ENCODE data around the gene PPP2R5A. TPM values are rescaled to one million over a fixed set of nuclear protein-coding genes. Genes with fewer than 3 reads are reported as not detected.
"Not testable (repeated sequence)": the region's sequence is repeated elsewhere in the genome, so short reads cannot be mapped to it uniquely, and the experiment has no call there.

Gene PPP2R5A
- total RNA-seq, 1 donor from 2014 or later: 51.2 TPM

DNA sequence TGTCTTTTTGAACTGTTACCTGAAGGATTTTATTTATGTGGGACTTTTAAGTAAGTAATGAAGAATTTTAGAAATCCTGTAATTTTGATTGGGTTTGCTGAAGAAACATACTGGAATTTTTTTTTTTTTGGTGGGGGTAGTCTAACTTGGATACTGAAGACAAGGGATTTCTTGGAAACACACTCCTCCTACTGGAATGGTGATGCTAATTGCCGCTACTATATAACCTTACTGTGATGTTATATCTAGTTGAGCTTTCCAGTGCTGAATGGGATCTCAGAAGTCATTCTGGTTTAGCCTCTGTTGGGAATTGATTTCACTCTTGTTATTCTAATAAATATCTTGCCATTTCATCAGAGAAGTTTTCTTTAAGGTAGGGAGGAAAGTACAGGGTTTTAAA lies 8.4 kb downstream of the PPP2R5A start:
- intact Hi-C loops (cut with micrococcal nuclease): no loop called here

- intact Hi-C loops (cut with micrococcal nuclease): no loop called here
Measured at GRCh38 chr1:212294983-212295382, 9.8 kb downstream of the PPP2R5A start.

DNA sequence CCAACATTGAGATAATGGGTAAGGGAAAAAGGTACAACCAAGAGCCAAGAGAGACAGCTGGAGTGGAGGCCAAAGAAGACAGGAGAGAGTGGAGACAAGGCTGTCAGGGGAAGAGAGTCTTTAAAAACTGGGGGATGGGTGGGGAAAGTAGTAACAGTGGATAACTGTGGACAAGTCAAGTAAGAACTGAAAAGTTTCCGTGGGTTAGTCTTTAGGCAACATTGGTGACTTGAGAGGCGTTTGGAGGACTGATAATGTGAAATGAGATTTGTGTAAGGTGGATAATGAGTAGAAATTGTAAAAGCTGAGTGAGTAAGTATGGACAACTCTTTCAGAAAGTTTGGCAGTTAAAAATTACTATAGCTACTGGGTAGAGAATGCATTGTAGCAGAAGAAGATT lies 10.4 kb downstream of the PPP2R5A start:
- intact Hi-C loops (cut with micrococcal nuclease): no loop called here

DNA sequence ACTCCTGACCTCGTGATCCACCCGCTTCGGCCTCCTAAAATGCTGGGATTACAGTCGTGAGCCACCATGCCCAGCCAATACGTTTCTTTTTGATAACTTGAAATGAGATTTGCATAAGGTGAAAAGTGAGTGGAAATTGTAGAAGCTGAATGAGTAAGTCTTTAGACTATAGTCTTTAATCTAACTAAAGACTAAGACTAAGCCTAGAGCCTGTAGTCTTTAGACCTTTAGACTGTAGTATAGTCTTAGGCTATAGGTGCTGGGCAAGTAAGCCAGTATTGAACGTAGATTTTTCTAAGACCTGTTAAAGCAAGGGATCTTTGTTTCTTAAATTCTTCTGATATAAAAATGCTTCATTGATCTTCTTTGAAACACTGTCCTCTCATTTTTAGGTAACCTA lies 12.1 kb downstream of the PPP2R5A start:
- intact Hi-C loops (cut with micrococcal nuclease): no loop called here

- intact Hi-C loops (cut with micrococcal nuclease): no loop called here
Measured at GRCh38 chr1:212301580-212301979, 16.4 kb downstream of the PPP2R5A start.

DNA sequence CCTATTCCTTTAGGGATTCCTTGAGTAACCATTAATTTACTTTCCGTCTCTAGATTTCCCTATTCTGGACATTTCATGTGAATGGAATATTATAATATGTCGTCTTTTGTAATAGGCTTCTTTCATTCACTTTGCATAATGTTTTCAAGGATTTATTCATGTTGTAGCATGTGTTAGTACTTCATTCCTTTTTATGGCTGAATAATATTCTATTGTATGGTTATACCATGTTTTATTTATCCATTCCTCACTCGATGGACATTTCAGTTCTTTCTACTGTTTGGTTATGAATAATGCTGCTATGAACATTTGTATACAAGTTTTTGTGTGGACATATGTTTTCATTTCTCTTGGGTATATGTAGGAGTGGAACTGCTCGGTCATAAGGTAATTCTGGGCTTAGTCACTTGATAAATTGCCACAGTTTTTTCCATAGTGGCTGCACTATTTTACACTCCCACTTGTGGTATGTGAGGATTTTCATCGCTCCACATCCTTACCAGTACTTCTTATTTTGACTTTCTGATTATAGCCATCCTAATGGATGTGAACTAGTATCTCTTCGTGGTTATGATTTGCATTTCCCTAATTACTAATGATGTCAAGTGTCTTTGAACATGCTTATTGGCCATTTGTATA lies 17.7 kb downstream of the PPP2R5A start:
- intact Hi-C loops (cut with micrococcal nuclease): no loop called here

DNA sequence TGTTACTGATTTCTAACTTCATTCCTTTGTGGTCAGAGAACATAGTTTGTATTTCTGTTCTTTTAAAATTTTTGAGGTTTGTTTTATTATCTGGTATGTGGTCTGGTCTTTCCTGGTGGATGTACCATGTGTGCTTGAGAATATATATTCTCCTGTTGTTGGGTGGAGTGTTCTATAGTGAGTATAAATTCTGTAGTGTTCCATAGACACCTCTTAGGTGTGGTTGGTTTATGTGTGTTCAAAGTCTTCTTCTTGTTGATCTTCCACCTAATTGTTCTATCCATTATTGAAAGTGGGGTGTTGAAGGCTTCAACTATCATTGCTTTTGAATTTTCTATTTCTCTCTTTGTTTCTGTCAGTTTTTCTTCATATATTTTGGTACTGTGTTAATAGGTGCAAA lies 20.1 kb downstream of the PPP2R5A start:
- intact Hi-C loops (cut with micrococcal nuclease): no loop called here

DNA sequence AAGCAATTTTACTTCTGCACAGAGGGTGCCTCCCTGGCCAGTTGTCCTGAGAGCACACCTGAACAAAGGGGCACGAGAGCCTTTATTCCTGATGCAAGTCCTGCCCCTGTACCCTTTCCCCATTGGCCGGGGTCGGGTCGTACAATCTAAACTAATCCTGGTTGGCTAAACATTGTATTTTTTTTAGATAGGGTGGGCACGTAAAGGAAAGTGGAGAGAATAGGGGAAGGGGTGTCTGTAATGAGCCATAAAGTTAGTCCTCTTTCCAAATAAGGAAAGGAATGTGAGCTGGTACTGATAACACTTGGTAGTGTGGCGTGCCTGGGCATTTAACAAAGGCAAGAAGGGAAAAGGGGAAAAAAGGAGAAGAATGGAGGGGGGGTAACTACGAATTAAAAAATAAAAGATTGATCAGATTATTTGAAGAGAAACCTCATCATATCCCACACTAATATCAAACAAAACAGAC lies 20.8 kb downstream of the PPP2R5A start:
- intact Hi-C loops (cut with micrococcal nuclease): not testable (repeated sequence)

DNA sequence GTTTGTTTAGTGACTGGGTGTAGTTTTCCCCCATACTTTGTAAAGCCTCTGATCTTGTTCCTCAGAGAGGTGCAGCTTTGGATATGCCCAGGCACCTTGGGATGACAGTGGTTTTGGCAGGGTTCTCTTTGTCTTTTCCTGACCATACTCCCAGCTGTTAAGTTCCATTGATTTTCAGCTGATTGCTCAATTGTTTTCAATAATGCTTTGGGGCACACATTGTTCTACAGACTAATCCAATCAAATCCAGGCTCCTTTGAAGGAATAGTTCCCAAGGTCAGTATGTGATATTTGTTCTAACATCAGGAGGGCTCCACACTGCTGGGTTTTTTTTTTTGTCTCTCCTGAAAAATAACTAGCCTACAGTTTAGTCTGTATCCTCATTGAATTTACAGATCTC lies 24.8 kb downstream of the PPP2R5A start:
- intact Hi-C loops (cut with micrococcal nuclease): no loop called here

GRCh38 chr1:212310383-212310782 lies 25.2 kb downstream of the PPP2R5A start:
- intact Hi-C loops (cut with micrococcal nuclease): no loop called here

GRCh38 chr1:212311836-212312497 lies 26.8 kb downstream of the PPP2R5A start:
- intact Hi-C loops (cut with micrococcal nuclease): no loop called here

DNA sequence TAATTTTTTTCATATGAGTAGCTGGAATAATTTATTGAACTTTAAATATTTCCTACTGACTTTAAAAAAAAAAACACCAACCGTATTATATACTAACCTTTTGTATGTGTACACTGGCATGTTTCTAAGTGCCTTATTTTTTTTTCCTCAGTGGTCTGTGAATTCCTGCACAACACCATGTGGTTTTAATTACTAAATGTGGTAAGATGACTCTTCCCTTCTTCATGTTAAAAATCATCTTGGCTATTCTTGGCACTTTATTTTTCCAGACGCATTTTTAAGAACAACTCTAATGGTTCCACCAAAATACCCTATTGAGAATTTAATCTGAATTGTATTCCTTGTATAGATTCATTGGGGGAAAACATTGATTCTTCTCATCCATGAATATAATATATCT lies 28.4 kb downstream of the PPP2R5A start:
- intact Hi-C loops (cut with micrococcal nuclease): no loop called here

DNA sequence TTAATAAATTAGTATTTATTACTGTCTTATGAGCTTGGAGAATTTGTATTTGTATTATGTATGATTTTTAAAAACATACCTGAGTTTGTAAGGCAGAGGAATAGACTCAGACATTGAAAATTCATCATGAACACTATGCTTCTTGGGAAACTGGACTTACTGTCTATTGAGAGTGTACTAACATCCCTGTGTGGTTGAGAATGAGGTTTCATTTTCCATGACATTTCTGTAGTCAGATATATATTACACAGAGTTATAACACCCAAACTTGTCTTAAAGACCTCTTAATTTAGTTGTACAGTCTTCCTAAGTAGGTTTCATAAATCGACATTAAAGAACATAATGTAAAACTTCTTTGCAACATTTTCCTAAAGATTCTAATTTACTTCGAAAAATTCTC lies 30.0 kb downstream of the PPP2R5A start:
- intact Hi-C loops (cut with micrococcal nuclease): loop anchor here (5.0 kb wide), 1 partner anchor 47 kb away; no protein-coding TSS in a partner anchor

GRCh38 chr1:212315907-212316306 lies 30.7 kb downstream of the PPP2R5A start:
- intact Hi-C loops (cut with micrococcal nuclease): loop anchor here (1.0 to 5.0 kb wide), 2 partner anchors 46 to 246 kb away; no protein-coding TSS in a partner anchor

- intact Hi-C loops (cut with micrococcal nuclease): loop anchor here (5.0 kb wide), 1 partner anchor 44 kb away; no protein-coding TSS in a partner anchor
Measured at GRCh38 chr1:212317916-212318315, 32.7 kb downstream of the PPP2R5A start.

DNA sequence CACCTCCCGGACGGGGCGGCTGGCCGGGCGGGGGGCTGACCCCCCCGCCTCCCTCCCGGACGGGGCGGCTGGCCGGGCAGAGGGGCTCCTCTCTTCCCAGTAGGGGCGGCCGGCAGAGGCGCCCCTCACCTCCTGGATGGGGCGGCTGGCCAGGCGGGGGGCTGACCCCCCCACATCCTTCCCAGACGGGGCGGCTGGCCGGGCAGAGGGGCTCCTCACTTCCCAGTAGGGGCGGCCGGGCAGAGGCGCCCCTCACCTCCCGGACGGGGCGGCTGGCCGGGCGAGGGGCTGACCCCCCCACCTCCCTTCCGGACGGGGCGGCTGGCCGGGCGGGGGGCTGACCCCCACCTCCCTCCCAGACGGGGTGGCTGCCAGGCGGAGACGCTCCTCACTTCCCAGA lies 35.8 kb downstream of the PPP2R5A start:
- intact Hi-C loops (cut with micrococcal nuclease): not testable (repeated sequence)

GRCh38 chr1:212323066-212323465 lies 37.9 kb downstream of the PPP2R5A start:
- intact Hi-C loops (cut with micrococcal nuclease): no loop called here

- intact Hi-C loops (cut with micrococcal nuclease): no loop called here
Measured at GRCh38 chr1:212326541-212326940, 41.3 kb downstream of the PPP2R5A start.

DNA sequence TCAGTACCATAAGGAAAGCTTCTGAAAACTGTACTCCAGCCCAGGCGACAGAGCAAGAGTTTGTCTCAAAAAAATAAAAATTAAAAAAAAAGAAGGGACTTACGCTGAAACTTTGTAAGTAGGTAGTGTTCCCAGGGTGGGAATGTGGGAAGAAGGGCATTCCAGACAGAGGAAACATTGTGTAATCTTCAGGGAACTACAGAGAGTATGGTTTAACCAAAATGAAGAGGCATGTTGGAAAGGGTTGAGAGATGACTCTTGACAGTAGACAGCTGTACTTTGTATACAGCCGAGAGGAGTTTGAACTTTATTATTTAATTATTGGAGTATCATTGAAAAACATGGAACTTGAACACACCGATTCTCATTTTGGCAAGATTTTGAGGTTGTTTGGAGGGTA lies 43.0 kb downstream of the PPP2R5A start:
- intact Hi-C loops (cut with micrococcal nuclease): no loop called here

DNA sequence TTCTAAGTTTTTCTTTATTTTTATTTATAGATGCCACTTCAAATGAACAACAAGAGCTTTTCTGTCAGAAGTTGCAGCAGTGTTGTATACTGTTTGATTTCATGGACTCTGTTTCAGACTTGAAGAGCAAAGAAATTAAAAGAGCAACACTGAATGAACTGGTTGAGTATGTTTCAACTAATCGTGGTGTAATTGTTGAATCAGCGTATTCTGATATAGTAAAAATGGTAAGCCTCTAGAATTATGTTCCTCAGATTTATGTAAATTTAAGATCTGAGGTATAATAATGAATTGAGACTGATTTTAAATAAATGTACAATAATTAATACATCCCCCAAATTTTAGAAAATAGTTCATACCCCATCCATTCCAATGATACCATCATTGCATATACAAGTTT lies 43.9 kb downstream of the PPP2R5A start:
- intact Hi-C loops (cut with micrococcal nuclease): no loop called here

DNA sequence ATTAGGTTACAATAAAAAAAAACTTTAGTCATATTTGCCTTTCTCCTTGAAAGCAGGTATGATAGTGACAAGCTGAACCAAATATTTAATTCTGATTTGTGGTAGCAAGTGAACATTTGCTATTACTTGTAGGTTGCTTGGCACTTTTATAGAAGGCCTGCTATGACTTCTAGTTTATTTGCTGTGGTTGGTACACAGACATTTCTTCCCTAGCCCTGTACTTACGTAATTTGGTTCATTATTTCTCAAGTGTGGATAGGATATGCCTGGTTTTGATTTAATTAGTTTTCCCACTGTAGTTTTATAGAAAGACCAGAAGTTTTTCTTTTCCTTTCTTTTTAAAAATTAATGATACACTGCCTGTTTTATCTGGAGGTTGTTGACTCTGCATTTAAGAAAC lies 55.9 kb downstream of the PPP2R5A start:
- intact Hi-C loops (cut with micrococcal nuclease): no loop called here

DNA sequence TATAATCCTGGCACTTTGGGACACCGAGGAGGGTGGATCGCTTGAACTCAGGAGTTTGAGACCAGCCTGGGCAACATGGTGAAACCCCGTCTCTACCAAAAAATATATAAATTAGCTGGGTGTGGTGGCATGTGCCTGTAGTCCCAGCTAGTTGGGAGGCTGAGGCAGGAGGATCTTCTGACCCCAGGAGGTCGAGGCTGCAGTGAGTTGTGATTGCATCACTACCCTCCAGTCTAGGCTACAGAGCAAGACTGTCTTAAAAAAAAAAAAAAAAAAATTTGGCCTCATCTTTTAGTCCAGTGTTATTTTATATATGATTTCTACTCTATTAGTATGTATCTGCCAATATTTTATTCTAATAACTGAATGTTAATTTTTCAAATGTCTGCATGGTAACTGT lies 59.7 kb downstream of the PPP2R5A start:
- intact Hi-C loops (cut with micrococcal nuclease): no loop called here

GRCh38 chr1:212346601-212347000 lies 61.4 kb downstream of the PPP2R5A start:
- intact Hi-C loops (cut with micrococcal nuclease): no loop called here
